HEK293 (cell line): ENCODE data around the gene CLSTN1.

Experiments used
- CTCF ChIP-seq: fragments of 450-650 bp; formaldehyde crosslinking; IDR thresholded peaks from 2 replicates; pipeline ENCODE4 v1.5.1; 2016; ENCODE audit warnings: missing biosample characterization, missing genetic modification characterization
- PRDM4 ChIP-seq: fragments of 450-650 bp; formaldehyde crosslinking; IDR thresholded peaks from 2 replicates; pipeline ENCODE4 v1.5.1; 2017; ENCODE audit warnings: missing biosample characterization, missing genetic modification characterization

DNA sequence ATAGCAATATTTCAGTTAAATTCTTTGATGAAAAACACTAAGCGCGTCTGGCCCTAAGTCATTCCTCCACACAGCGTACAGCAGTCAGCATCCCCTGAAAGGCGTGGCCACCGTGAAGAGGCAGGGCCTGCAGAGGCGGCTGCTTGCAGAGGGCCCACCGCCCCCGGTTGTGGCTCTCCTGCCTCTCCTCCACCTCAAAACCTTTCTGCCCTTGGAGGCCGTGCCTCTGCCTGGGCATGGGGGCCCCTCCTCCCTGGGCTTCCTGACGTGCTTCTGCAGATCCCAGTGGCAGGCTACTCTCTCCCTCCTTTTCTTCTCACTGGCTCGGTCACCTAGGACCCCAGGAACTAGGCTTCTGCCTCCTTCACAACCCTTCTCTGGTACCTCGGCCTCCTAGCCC is 16.2 kb downstream of the CLSTN1 start:
- TF ChIP-seq CTCF (tag by site-specific recombination) (no peak), PRDM4 (tag by site-specific recombination) (no peak)
